Activated CD4-positive, alpha-beta memory T cell treated with anti-CD3 and anti-CD28 coated beads for 36 hours (primary cell): Measurements from ENCODE around the gene TMEM178B. TPM values are rescaled to one million over a fixed set of nuclear protein-coding genes. Genes with fewer than 3 reads are reported as not detected.

Experiments used
- CTCF ChIA-PET: fragments of 350-600 bp; sonication (Branson Sonifier 250); formaldehyde crosslinking; loops from one replicate; lab custom pipeline; 2021; ENCODE audit warnings: antibody characterized with exemption, inconsistent platforms; lab: Charles Lee
- POLR2A ChIA-PET: fragments of 350-600 bp; sonication (Branson Sonifier 250); formaldehyde crosslinking; loops from one replicate; lab custom pipeline; 2021; ENCODE audit warnings: antibody characterized with exemption; lab: Charles Lee
- DNase-seq: peaks from one replicate; pipeline ENCODE4 v3.0.0-alpha.2; 2020
- H3K27ac Mint-ChIP-seq: one replicate; pipeline ENCODE4 v1.8.0; 2021; ENCODE audit warnings: mixed read lengths
- H3K27me3 Mint-ChIP-seq: one replicate; pipeline ENCODE4 v1.8.0; 2021; ENCODE audit warnings: mixed read lengths
- H3K36me3 Mint-ChIP-seq: one replicate; pipeline ENCODE4 v1.8.0; 2021; ENCODE audit warnings: mixed read lengths
- H3K4me1 Mint-ChIP-seq: one replicate; pipeline ENCODE4 v1.8.0; 2021; ENCODE audit warnings: low read depth, mixed read lengths
- H3K4me3 Mint-ChIP-seq: one replicate; pipeline ENCODE4 v1.8.0; 2021; ENCODE audit warnings: mild to moderate bottlenecking, mixed read lengths
- H3K9me3 Mint-ChIP-seq: one replicate; pipeline ENCODE4 v1.8.0; 2021; ENCODE audit warnings: mixed read lengths
- intact Hi-C: fragments of 100-400 bp; cut with micrococcal nuclease; formaldehyde crosslinking; loops from one replicate; pipeline ENCODE4 v1.15.1; 2023
- total RNA-seq, 2 experiments: library from RNA; stranded (reverse); gene quantifications; one replicate each; pipeline ENCODE4 v1.2.3, GENCODE V29; 2021

Gene TMEM178B
- total RNA-seq, 2 experiments from 2014 or later, result 0.58 to 0.81 TPM

DNA sequence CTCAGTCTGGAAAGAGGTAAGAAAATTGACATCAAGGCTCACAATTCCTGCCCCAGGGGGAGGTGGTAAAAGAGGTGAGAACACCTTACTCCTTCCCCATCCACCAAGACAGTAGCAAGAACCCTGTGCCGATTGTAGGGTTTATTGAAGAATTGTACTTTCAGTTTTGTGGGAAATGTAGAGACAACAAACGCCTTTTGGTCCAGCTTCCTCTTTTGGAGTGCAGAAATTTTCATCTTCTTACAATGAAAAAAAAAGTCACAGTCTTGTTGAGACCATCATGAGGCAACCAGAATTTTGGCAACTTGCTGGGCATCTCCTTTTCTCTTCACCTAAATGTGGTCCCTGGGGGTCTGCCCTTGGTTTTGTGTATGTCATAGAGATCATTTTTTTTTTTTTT is 217.7 kb downstream of the TMEM178B start:
- peaks cover 3% of the 10 kb centered on the region for H3K27me3 Mint-ChIP-seq
- peaks cover 9% of the 10 kb centered on the region for H3K4me1 Mint-ChIP-seq
- H3K4me3 Mint-ChIP-seq, result no peak overlapping the region
- no peaks in the 10 kb centered on the region for H3K36me3 Mint-ChIP-seq
- no peak for DNase-seq
- H3K9me3 Mint-ChIP-seq, result no peaks in the 10 kb centered on the region
- CTCF ChIA-PET, result interaction anchor here (0.5 kb wide), 1 partner anchor 53 kb away, joined by 3 read pairs; no protein-coding TSS in a partner anchor
- no peak overlapping the region for H3K27ac Mint-ChIP-seq
- intact Hi-C loops, result no loop called here
- POLR2A ChIA-PET, result no interaction called here

DNA sequence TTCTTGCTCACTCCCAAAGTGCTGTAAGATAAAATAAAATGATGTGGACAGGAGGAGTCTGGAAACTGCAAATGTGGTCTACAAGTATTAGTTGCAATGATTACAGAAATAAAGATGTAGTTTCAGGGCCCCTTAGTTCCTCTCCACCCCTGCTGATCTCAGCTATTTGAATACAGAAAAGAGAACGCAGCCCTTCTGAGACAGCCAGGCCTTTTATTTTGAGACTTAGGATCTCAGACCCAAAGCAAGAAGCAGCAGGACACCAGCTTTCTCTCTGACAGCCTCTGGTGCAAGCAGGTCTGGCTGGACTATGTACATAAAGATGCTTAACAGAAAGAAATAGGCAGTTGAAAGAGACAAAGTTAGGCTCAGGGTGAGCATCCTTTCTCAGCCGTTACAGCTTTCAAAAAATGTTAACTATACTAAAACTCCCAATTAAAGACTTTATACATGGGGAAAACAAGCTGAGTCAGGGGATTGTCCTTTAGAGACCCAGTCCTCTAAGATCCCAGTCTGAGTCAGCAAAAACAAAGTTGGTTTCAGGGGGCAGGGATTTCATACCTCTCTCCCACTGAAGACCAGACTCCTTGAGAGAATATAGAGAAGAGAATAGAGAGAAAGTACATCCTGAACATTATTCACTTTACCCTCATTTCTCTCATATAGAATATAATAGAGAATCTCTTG is 220.4 kb downstream of the TMEM178B start:
- H3K4me1 Mint-ChIP-seq, result peaks cover 9% of the 10 kb centered on the region
- no peak for DNase-seq
- H3K27ac Mint-ChIP-seq, result no peak overlapping the region
- H3K36me3 Mint-ChIP-seq, result no peaks in the 10 kb centered on the region
- ChIA-PET POLR2A (no interaction called here), CTCF (no interaction called here)
- H3K27me3 Mint-ChIP-seq, result peaks cover 3% of the 10 kb centered on the region
- intact Hi-C loops, result no loop called here
- H3K9me3 Mint-ChIP-seq, result no peaks in the 10 kb centered on the region
- H3K4me3 Mint-ChIP-seq, result no peak overlapping the region

GRCh38 chr7:141295367-141295895 is 221.6 kb downstream of the TMEM178B start:
- POLR2A ChIA-PET, result no interaction called here
- Mint-ChIP-seq H3K9me3 (no peaks in the 10 kb centered on the region), H3K36me3 (no peaks in the 10 kb centered on the region), H3K27ac (no peak overlapping the region), H3K4me3 (no peak overlapping the region), H3K4me1 (peaks cover 9% of the 10 kb centered on the region), H3K27me3 (peaks cover 3% of the 10 kb centered on the region)
- CTCF ChIA-PET, result interaction anchor here (0.7 kb wide), 1 partner anchor 355 kb away, joined by 3 read pairs; no protein-coding TSS in a partner anchor
- DNase-seq, result no peak
- intact Hi-C loops, result no loop called here

DNA sequence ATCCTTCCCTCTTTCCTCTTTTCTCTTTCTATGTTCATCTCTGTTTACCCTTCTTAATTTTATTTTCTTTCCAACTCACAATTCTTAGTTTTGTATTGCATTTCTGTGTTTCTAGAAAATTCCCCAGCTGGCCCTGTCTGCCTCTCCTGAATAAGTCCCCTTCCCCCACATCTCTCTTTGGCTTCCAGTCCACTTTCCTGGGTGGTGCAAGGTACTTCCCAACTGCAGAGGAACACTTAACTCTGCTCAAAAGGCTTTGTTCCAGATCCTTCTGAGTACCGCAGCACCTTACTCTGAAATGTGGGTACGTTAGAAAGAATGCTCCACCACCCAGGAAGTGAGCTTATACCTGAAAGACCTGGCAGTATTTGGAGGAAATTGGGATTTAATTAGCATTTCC is 227.0 kb downstream of the TMEM178B start:
- H3K9me3 Mint-ChIP-seq, result no peaks in the 10 kb centered on the region
- POLR2A ChIA-PET, result no interaction called here
- H3K36me3 Mint-ChIP-seq, result no peaks in the 10 kb centered on the region
- intact Hi-C loops, result no loop called here
- no peaks in the 10 kb centered on the region for H3K27me3 Mint-ChIP-seq
- no peak overlapping the region for H3K27ac Mint-ChIP-seq
- no peak for DNase-seq
- no peaks in the 10 kb centered on the region for H3K4me1 Mint-ChIP-seq
- H3K4me3 Mint-ChIP-seq, result no peak overlapping the region
- CTCF ChIA-PET, result no interaction called here

- Mint-ChIP-seq H3K4me3 (no peak overlapping the region), H3K9me3 (no peaks in the 10 kb centered on the region), H3K27ac (no peak overlapping the region), H3K36me3 (no peaks in the 10 kb centered on the region), H3K4me1 (no peaks in the 10 kb centered on the region), H3K27me3 (no peaks in the 10 kb centered on the region)
- ChIA-PET CTCF (no interaction called here), POLR2A (no interaction called here)
- intact Hi-C loops, result no loop called here
- no peak for DNase-seq
Measured at GRCh38 chr7:141301544-141301943, 227.7 kb downstream of the TMEM178B start.

DNA sequence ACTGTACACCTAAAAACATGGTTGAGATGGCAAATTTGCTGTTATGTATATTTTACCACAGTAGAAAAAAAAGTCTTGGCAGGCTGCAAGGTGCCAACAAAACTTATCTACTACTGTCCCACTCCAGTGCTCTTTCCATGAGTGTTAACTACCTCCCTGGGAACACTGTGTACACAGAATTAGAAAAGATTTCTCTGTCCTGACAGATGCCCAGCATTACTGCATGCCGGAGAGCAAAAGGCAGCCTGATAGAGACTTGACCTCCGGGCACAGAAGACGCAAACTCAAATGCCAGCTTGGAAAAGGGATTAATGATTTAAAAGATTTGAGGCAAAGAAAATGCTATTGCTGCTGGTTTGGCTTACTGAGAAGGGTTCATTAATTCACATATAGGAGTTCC is 228.8 kb downstream of the TMEM178B start:
- Mint-ChIP-seq H3K36me3 (no peaks in the 10 kb centered on the region), H3K4me1 (no peaks in the 10 kb centered on the region), H3K4me3 (no peak overlapping the region), H3K9me3 (no peaks in the 10 kb centered on the region), H3K27me3 (no peaks in the 10 kb centered on the region), H3K27ac (no peak overlapping the region)
- intact Hi-C loops, result no loop called here
- ChIA-PET CTCF (no interaction called here), POLR2A (no interaction called here)
- DNase-seq, result no peak

DNA sequence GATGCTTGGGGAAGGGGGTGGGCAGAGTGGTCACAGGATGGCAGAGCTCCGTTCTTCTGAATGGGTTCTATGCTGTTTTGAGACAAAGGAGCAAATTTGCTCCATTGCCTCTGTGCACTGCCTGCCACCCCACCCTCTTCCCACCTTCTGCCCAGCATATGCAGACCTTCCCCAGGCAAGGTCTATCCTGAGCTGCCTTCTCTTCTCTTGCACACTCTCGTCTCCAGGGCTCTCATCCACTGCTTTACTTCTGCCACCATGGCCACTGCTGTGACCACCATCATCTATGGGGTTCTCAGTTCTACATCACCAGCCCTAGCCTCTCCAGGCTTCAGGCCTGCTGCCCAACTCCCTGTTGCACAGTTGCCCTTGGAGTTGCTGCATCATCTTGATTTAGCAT is 230.4 kb downstream of the TMEM178B start:
- Mint-ChIP-seq H3K4me1 (no peaks in the 10 kb centered on the region), H3K27ac (no peak overlapping the region), H3K4me3 (no peak overlapping the region), H3K9me3 (no peaks in the 10 kb centered on the region), H3K36me3 (no peaks in the 10 kb centered on the region), H3K27me3 (peaks cover 3% of the 10 kb centered on the region)
- no peak for DNase-seq
- POLR2A ChIA-PET, result no interaction called here
- CTCF ChIA-PET, result no interaction called here
- intact Hi-C loops, result no loop called here

GRCh38 chr7:141306081-141306480 is 232.2 kb downstream of the TMEM178B start:
- peaks cover 3% of the 10 kb centered on the region for H3K27me3 Mint-ChIP-seq
- CTCF ChIA-PET, result no interaction called here
- DNase-seq, result no peak
- no peaks in the 10 kb centered on the region for H3K4me1 Mint-ChIP-seq
- POLR2A ChIA-PET, result no interaction called here
- H3K27ac Mint-ChIP-seq, result no peak overlapping the region
- H3K9me3 Mint-ChIP-seq, result no peaks in the 10 kb centered on the region
- no peaks in the 10 kb centered on the region for H3K36me3 Mint-ChIP-seq
- intact Hi-C loops, result no loop called here
- H3K4me3 Mint-ChIP-seq, result no peak overlapping the region

DNA sequence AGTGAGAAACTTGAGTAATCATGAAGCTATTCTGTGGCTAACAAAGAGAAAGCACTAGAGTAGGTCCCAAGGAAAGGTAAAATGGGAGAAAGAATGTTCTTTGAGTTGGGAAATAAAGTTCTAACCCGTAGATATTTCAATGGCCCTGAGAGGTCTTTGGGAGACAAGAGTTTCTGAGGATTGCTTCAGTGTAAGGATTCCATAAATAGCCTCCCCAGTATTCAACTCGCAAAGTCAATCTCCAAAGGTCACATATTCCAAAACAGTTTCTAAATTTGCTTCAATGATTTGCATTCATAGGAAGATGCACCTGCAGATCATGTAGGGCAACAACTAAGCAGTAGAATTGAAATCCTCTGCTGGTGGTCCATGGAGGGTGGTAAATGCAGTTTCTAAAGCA is 238.5 kb downstream of the TMEM178B start:
- POLR2A ChIA-PET, result no interaction called here

GRCh38 chr7:141312828-141313521 is 239.1 kb downstream of the TMEM178B start:
- Mint-ChIP-seq H3K27me3 (peaks cover under 1% of the 10 kb centered on the region), H3K36me3 (no peaks in the 10 kb centered on the region), H3K9me3 (no peaks in the 10 kb centered on the region), H3K27ac (no peak overlapping the region), H3K4me3 (no peak overlapping the region), H3K4me1 (no peaks in the 10 kb centered on the region)
- ChIA-PET POLR2A (no interaction called here), CTCF (no interaction called here)
- intact Hi-C loops, result no loop called here
- no peak for DNase-seq

More for the DNA sequence above, 238.5 kb downstream of the TMEM178B start:
- intact Hi-C loops, result no loop called here
- CTCF ChIA-PET, result no interaction called here
- no peaks in the 10 kb centered on the region for H3K9me3 Mint-ChIP-seq
- H3K4me3 Mint-ChIP-seq, result no peak overlapping the region
- peaks cover 3% of the 10 kb centered on the region for H3K27me3 Mint-ChIP-seq
- H3K4me1 Mint-ChIP-seq, result no peaks in the 10 kb centered on the region
- H3K27ac Mint-ChIP-seq, result no peak overlapping the region
- no peaks in the 10 kb centered on the region for H3K36me3 Mint-ChIP-seq
- no peak for DNase-seq

DNA sequence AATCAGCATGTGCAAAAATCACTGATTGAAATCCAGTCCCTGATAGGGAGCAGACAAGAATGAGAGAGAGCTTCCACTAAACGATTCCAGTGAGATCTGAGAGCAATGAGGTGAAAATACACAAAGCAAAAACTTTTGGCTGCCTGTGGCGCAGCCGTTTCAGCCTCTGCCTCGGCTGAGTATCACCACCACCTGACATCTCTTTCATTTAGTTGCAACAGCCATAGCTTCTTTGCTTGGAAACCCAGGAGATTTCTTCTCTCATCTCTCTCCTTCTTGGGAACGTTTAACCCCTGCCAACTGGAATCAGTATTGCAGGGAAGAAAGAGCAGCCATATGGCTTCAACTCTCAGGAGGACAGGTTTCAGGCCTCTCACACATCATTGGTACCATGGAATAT is 240.0 kb downstream of the TMEM178B start:
- CTCF ChIA-PET, result no interaction called here
- DNase-seq, result no peak
- no peak overlapping the region for H3K4me3 Mint-ChIP-seq
- POLR2A ChIA-PET, result no interaction called here
- H3K4me1 Mint-ChIP-seq, result no peaks in the 10 kb centered on the region
- no peaks in the 10 kb centered on the region for H3K36me3 Mint-ChIP-seq
- H3K27ac Mint-ChIP-seq, result no peak overlapping the region
- H3K27me3 Mint-ChIP-seq, result peaks cover 3% of the 10 kb centered on the region
- no peaks in the 10 kb centered on the region for H3K9me3 Mint-ChIP-seq
- intact Hi-C loops, result no loop called here

DNA sequence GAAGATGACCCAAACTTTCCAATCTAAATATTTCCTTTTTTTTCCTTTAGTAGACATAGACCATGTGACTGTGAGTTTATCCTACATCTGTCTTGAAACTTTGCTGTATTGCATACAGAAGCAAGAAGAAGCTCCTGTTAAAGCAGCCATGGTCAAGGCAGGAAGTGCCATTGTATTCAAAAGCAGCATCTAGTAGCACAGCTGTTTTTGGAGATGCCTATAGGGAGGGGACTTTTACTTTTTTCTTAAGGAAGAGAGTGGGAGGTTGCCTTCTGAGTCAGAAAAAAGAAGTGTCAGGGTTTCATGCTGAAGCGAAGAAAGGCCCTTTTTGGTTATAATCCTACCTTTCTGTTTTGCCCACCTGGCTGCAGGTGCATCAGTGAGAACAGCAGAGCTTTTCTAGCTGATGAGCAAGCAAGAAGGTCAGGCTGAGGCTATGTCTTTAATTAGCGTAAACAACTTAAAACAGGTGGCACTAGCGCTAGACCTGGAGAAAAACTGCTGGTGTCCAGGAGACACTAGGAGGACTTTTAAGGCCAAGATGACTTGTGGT is 243.2 kb downstream of the TMEM178B start:
- Mint-ChIP-seq H3K27ac (no peak overlapping the region), H3K4me1 (no peaks in the 10 kb centered on the region), H3K4me3 (no peak overlapping the region), H3K27me3 (peaks cover 3% of the 10 kb centered on the region), H3K9me3 (no peaks in the 10 kb centered on the region), H3K36me3 (no peaks in the 10 kb centered on the region)
- POLR2A ChIA-PET, result no interaction called here
- no peak for DNase-seq
- intact Hi-C loops, result no loop called here
- CTCF ChIA-PET, result no interaction called here
